Keratinocyte (primary cell): ENCODE data around the gene GREM1. TPM values are rescaled to one million over a fixed set of nuclear protein-coding genes. Genes with fewer than 3 reads are reported as not detected.

ENCODE experiments used
- DNase-seq: peaks from one replicate; pipeline ENCODE4 v3.0.0-alpha.2; 2011; ENCODE audit warnings: low read depth, missing footprints, low spot score
- FAIRE-seq: peaks from 2 replicates; lab custom pipeline; 2011; peaks lifted over from hg19 to GRCh38; lab: Jason Lieb, UNC
- H2AFZ ChIP-seq: 2 replicates; pipeline ENCODE4 v1.6.0; 2012; ENCODE audit warnings: low read length, control low read depth, inconsistent platforms; ENCODE audit not compliant: control insufficient read depth
- H3K27ac ChIP-seq: 2 replicates; pipeline ENCODE4 v1.5.1; 2011; ENCODE audit warnings: low read length; ENCODE audit not compliant: control insufficient read depth, insufficient read depth
- H3K27me3 ChIP-seq: 3 replicates; pipeline ENCODE4 v1.6.0; 2011; ENCODE audit warnings: low read length; ENCODE audit not compliant: control insufficient read depth, insufficient read depth; ENCODE audit errors: extremely low read depth
- H3K36me3 ChIP-seq, 2 experiments: 2 replicates in 1 of 2; 3 replicates in 1 of 2; pipeline ENCODE4 v1.5.1; 2011; ENCODE audit warnings: low read length in 2 of 2, mild to moderate bottlenecking in 1 of 2; ENCODE audit not compliant: control insufficient read depth in 2 of 2, insufficient read depth in 2 of 2; ENCODE audit errors: extremely low read depth in 1 of 2
- H3K4me1 ChIP-seq: 3 replicates; pipeline ENCODE4 v1.5.1; 2011; ENCODE audit warnings: low read length; ENCODE audit not compliant: control insufficient read depth, insufficient read depth; ENCODE audit errors: extremely low read depth
- H3K4me2 ChIP-seq: 3 replicates; pipeline ENCODE4 v1.6.0; 2011; ENCODE audit warnings: low read depth, low read length; ENCODE audit not compliant: control insufficient read depth, insufficient read depth; ENCODE audit errors: extremely low read depth
- H3K4me3 ChIP-seq, 3 experiments: fragments of 200-600 bp in 1 of 3; sonication (generic) in 1 of 3; 2 replicates in 2 of 3; 3 replicates in 1 of 3; pipeline ENCODE4 v1.5.1; 2011 to 2016; ENCODE audit warnings: low read length in 3 of 3, mild to moderate bottlenecking in 3 of 3, control low read depth in 2 of 3, inconsistent platforms in 1 of 3, low read depth in 1 of 3, mixed read lengths in 1 of 3, mixed run types in 1 of 3, moderate library complexity in 1 of 3; ENCODE audit not compliant: control insufficient read depth in 2 of 3, insufficient read depth in 2 of 3; ENCODE audit errors: extremely low read depth in 1 of 3
- H3K79me2 ChIP-seq: 2 replicates; pipeline ENCODE4 v1.6.0; 2012; ENCODE audit warnings: low read length; ENCODE audit not compliant: control insufficient read depth, insufficient read depth
- H3K9ac ChIP-seq: 3 replicates; pipeline ENCODE4 v1.6.0; 2011; ENCODE audit warnings: low read length; ENCODE audit not compliant: control insufficient read depth, insufficient read depth; ENCODE audit errors: extremely low read depth
- H3K9me1 ChIP-seq: 3 replicates; pipeline ENCODE4 v1.6.0; 2011; ENCODE audit warnings: low read length; ENCODE audit not compliant: control insufficient read depth, insufficient read depth; ENCODE audit errors: extremely low read depth
- H3K9me3 ChIP-seq: 2 replicates; pipeline ENCODE4 v1.5.1; 2012; ENCODE audit warnings: low read depth, low read length; ENCODE audit not compliant: control insufficient read depth
- H4K20me1 ChIP-seq: 3 replicates; pipeline ENCODE4 v1.6.0; 2011; ENCODE audit warnings: low read length; ENCODE audit not compliant: control insufficient read depth, insufficient read depth; ENCODE audit errors: extremely low read depth
- EZH2 ChIP-seq: IDR thresholded peaks from one replicate; pipeline ENCODE4 v1.6.1; 2012; ENCODE audit warnings: inconsistent platforms, mild to moderate bottlenecking, low read length, moderate library complexity
- dilution Hi-C: fragments of 300-500 bp; cut with MboI; formaldehyde crosslinking; loops from one replicate; pipeline ENCODE4 v1.7.0; 2020; ENCODE audit warnings: low sequenced_read_pairs; ENCODE audit not compliant: extremely low pct_ligation_motif_present
- polyA plus RNA-seq, 5 experiments: library from polyadenylated mRNA; depleted of rRNA in 3 of 5; stranded (reverse) in 3 of 5; stranded (forward) in 1 of 5; unstranded in 1 of 5; fragments of >200 nt; gene quantifications; 1 replicate in 1 of 5; 2 replicates in 3 of 5; 3 replicates in 1 of 5; pipeline versions ENCODE4 v1.2.1 to v1.2.3, GENCODE V29; 2011 to 2012; ENCODE audit warnings: missing spikeins in 2 of 5, low read depth in 1 of 5, low replicate concordance in 1 of 5
- TF ChIP-seq, protein P1 (sequence below), 3 experiments: IDR thresholded peaks in 1 of 3; conservative IDR thresholded peaks in 1 of 3; optimal IDR thresholded peaks in 1 of 3; 2 replicates in 2 of 3; 3 replicates in 1 of 3; pipeline versions ENCODE3 to v1.5.1; 2011; ENCODE audit warnings: low read length in 3 of 3, mild to moderate bottlenecking in 3 of 3, moderate library complexity in 2 of 3, control low read depth in 1 of 3, inconsistent platforms in 1 of 3; ENCODE audit not compliant: insufficient read depth in 2 of 3; ENCODE audit errors: extremely low read depth in 1 of 3

Gene GREM1
- polyA plus RNA-seq, 1 donor (not counting 4 experiments of a cell fraction or from before 2014, with no cell fraction given), result 0.04 TPM

DNA sequence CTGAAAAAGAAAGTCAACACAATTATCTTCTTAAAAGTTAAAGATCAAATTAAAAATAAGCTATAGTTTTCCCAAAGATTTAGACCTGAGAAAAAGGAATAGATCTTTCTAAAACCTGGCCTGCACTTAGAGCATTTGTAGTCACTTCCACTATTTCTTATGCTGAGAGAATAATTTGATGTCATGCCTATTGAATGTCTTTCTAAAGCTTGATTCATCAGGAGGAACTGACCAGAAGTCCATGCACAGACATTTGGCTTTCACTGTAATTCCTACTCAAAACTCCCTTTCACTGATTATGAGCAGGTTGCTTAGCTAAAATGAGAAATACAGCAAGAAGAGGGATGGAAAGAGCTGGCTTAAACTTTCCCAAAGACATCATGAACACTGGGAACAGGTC lies 4.3 kb downstream of the GREM1 start:
- Histone ChIP-seq H3K9me1 (no peaks in the 10 kb centered on the region), H3K4me3 (no peak overlapping the region), H3K27ac (no peak overlapping the region), H3K27me3 (peaks cover 52% of the 10 kb centered on the region), H3K9ac (no peak overlapping the region), H3K36me3 (no peaks in the 10 kb centered on the region), H3K79me2 (no peaks in the 10 kb centered on the region), H3K4me1 (peaks cover 5% of the 10 kb centered on the region), H4K20me1 (no peaks in the 10 kb centered on the region), H2AFZ (no peak overlapping the region), H3K4me2 (no peak overlapping the region), H3K9me3 (no peaks in the 10 kb centered on the region)
- FAIRE-seq (no peak), DNase-seq (no peak)
- dilution Hi-C loops, result no loop called here
- TF ChIP-seq EZH2, result no peak
- TF ChIP-seq, protein P1, sequence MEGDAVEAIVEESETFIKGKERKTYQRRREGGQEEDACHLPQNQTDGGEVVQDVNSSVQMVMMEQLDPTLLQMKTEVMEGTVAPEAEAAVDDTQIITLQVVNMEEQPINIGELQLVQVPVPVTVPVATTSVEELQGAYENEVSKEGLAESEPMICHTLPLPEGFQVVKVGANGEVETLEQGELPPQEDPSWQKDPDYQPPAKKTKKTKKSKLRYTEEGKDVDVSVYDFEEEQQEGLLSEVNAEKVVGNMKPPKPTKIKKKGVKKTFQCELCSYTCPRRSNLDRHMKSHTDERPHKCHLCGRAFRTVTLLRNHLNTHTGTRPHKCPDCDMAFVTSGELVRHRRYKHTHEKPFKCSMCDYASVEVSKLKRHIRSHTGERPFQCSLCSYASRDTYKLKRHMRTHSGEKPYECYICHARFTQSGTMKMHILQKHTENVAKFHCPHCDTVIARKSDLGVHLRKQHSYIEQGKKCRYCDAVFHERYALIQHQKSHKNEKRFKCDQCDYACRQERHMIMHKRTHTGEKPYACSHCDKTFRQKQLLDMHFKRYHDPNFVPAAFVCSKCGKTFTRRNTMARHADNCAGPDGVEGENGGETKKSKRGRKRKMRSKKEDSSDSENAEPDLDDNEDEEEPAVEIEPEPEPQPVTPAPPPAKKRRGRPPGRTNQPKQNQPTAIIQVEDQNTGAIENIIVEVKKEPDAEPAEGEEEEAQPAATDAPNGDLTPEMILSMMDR (optimal IDR thresholded peaks at IDR 0.05 in 1 of 3, IDR thresholded peaks at IDR 0.05 in 1 of 3, conservative IDR thresholded peaks at IDR 0.05 in 1 of 3; ENCODE audit: extremely low read depth in 1 of 3, insufficient read depth in 2 of 3, low read length in 3 of 3), result no peak

DNA sequence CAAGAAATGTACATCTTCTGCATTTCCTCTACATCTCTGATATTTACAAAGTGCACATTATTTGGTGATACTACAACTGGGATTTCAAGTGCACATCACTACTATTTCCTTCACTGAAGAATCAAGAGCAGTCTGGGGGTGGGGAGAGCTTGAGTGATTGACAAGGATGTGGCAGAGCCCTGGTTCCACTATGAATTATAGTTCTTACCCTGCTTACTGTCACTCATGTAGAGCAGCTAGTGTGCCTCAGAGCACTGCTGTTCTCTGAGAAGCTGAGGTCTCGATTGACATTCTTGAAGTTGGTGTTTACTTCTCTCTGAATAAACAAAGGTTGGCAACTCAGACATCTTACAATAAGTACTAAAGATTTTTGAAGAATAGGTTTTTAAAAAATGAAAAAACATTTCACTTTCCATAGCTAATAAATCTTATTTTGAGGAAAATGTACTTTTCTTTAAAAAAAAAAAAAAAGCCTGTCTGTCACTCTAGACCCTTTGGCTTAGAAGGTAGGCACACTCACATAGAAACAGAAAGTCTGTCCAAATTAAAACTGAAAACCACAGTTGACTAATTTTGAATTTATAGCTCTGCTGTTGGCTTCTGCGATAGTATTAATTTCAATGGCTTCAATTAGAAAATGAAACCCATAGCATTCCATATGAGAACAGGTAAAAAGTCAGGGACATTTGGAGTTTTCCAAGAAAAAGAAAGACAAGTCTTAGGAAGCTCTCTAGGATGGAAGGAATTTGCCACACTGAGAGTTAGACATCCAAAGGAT lies 5.6 kb downstream of the GREM1 start:
- Histone ChIP-seq H3K79me2 (no peaks in the 10 kb centered on the region), H3K4me2 (no peak overlapping the region), H3K4me3 (no peak overlapping the region), H4K20me1 (no peaks in the 10 kb centered on the region), H3K27ac (no peak overlapping the region), H3K36me3 (no peaks in the 10 kb centered on the region), H3K4me1 (peaks cover 5% of the 10 kb centered on the region), H3K9me1 (no peaks in the 10 kb centered on the region), H2AFZ (no peak overlapping the region), H3K27me3 (peaks cover 39% of the 10 kb centered on the region), H3K9ac (no peak overlapping the region), H3K9me3 (no peaks in the 10 kb centered on the region)
- dilution Hi-C loops, result no loop called here
- FAIRE-seq, result no peak
- no peak for TF ChIP-seq EZH2
- TF ChIP-seq, protein P1 (optimal IDR thresholded peaks at IDR 0.05 in 1 of 3, IDR thresholded peaks at IDR 0.05 in 1 of 3, conservative IDR thresholded peaks at IDR 0.05 in 1 of 3; ENCODE audit: extremely low read depth in 1 of 3, insufficient read depth in 2 of 3, low read length in 3 of 3), result no peak
- DNase-seq, result no peak
